IPS-18c (cell line): ENCODE data around the gene OXCT1.
A peak's percentile ranks its signal among the peaks of the same experiment; 100 is the strongest.
"Not testable (repeated sequence)": the region's sequence is repeated elsewhere in the genome, so short reads cannot be mapped to it uniquely, and the experiment has no call there.

ENCODE experiments used
- H3K4me3 ChIP-seq: 2 replicates; pipeline ENCODE4 v1.7.0; 2013; ENCODE audit warnings: low read depth, mild to moderate bottlenecking, low read length, moderate library complexity; ENCODE audit not compliant: insufficient read depth
- H3K9me3 ChIP-seq: one replicate; pipeline ENCODE4 v1.6.1; 2013; ENCODE audit warnings: mild to moderate bottlenecking, low read length, moderate library complexity; ENCODE audit not compliant: control insufficient read depth, insufficient read depth

OXCT1 gene

GRCh38 chr5:41878173-41878572 lies 7.9 kb upstream of the OXCT1 start:
- Histone ChIP-seq H3K4me3 (no peak overlapping the region), H3K9me3 (no peaks in the 10 kb centered on the region)

- H3K9me3 ChIP-seq, result no peaks in the 10 kb centered on the region
- no peak overlapping the region for H3K4me3 ChIP-seq
Observed at GRCh38 chr5:41877408-41877807, 7.2 kb upstream of the OXCT1 start.

- Histone ChIP-seq H3K4me3 (no peak overlapping the region), H3K9me3 (no peaks in the 10 kb centered on the region)
Observed at GRCh38 chr5:41876678-41877077, 6.5 kb upstream of the OXCT1 start.

GRCh38 chr5:41875121-41875520 lies 4.9 kb upstream of the OXCT1 start:
- Histone ChIP-seq H3K9me3 (no peaks in the 10 kb centered on the region), H3K4me3 (no peak overlapping the region)

GRCh38 chr5:41874512-41875060 lies 4.4 kb upstream of the OXCT1 start:
- Histone ChIP-seq H3K4me3 (no peak overlapping the region), H3K9me3 (no peaks in the 10 kb centered on the region)

- no peaks in the 10 kb centered on the region for H3K9me3 ChIP-seq
Observed at GRCh38 chr5:41871852-41872251, 1.6 kb upstream of the OXCT1 start.

GRCh38 chr5:41870627-41871048 lies 413 bp upstream of the OXCT1 start:
- Histone ChIP-seq H3K9me3 (no peaks in the 10 kb centered on the region), H3K4me3 (peak overlapping the region; percentile 95)

More at GRCh38 chr5:41871852-41872251, 1.6 kb upstream of the OXCT1 start:
- no peak overlapping the region for H3K4me3 ChIP-seq

- H3K9me3 ChIP-seq, result no peaks in the 10 kb centered on the region
Observed at GRCh38 chr5:41869151-41869723, 988 bp downstream of the OXCT1 start.

GRCh38 chr5:41863871-41864486 lies 6.2 kb downstream of the OXCT1 start:
- H3K4me3 ChIP-seq, result no peak overlapping the region

More at GRCh38 chr5:41869151-41869723, 988 bp downstream of the OXCT1 start:
- H3K4me3 ChIP-seq, result peak overlapping the region; percentile 95

GRCh38 chr5:41858890-41859289 lies 11.3 kb downstream of the OXCT1 start:
- no peaks in the 10 kb centered on the region for H3K9me3 ChIP-seq

More at GRCh38 chr5:41863871-41864486, 6.2 kb downstream of the OXCT1 start:
- H3K9me3 ChIP-seq, result no peaks in the 10 kb centered on the region

GRCh38 chr5:41857989-41858388 lies 12.2 kb downstream of the OXCT1 start:
- Histone ChIP-seq H3K9me3 (no peaks in the 10 kb centered on the region), H3K4me3 (no peak overlapping the region)

More at GRCh38 chr5:41858890-41859289, 11.3 kb downstream of the OXCT1 start:
- no peak overlapping the region for H3K4me3 ChIP-seq

- Histone ChIP-seq H3K9me3 (no peaks in the 10 kb centered on the region), H3K4me3 (no peak overlapping the region)
Observed at GRCh38 chr5:41856644-41857491, 13.4 kb downstream of the OXCT1 start.

- H3K4me3 ChIP-seq, result no peak overlapping the region
- peaks cover 2% of the 10 kb centered on the region for H3K9me3 ChIP-seq
Observed at GRCh38 chr5:41852293-41852692, 17.9 kb downstream of the OXCT1 start.

- Histone ChIP-seq H3K4me3 (no peak overlapping the region), H3K9me3 (peaks cover 2% of the 10 kb centered on the region)
Observed at GRCh38 chr5:41851116-41851515, 19.1 kb downstream of the OXCT1 start.

- Histone ChIP-seq H3K9me3 (peaks cover 2% of the 10 kb centered on the region), H3K4me3 (no peak overlapping the region)
Observed at GRCh38 chr5:41848983-41849382, 21.2 kb downstream of the OXCT1 start.

GRCh38 chr5:41845751-41846150 lies 24.5 kb downstream of the OXCT1 start:
- H3K9me3 ChIP-seq, H3K4me3 ChIP-seq: not testable (repeated sequence)

- H3K4me3 ChIP-seq, result no peak overlapping the region
- H3K9me3 ChIP-seq, result peaks cover 2% of the 10 kb centered on the region
Observed at GRCh38 chr5:41844502-41844901, 25.7 kb downstream of the OXCT1 start.
